ENCODE measurements around the gene SETD2. TPM values are rescaled to one million over a fixed set of nuclear protein-coding genes. Genes with fewer than 3 reads are reported as not detected.

SETD2 gene
- total and polyA plus RNA-seq, 2 of the 8 experiments (the other 6 are each of a cell fraction or from before 2014, with no cell fraction given) = 15.7 to 46.3 TPM

- ChIA-PET CTCF (ENCODE audit: partially characterized antibody) (interaction anchor here (1.0 to 14.2 kb wide), 4 partner anchors 22 to 81 kb away, joined by 3 to 130 read pairs (median 54); partner anchors contain the start of genes CCDC12 and NBEAL2), POLR2A (ENCODE audit: partially characterized antibody) (interaction anchor here (0.8 kb wide), 1 partner anchor 324 kb away, joined by 3 read pairs; no protein-coding TSS in a partner anchor)
- Histone ChIP-seq H2BK120ac (replicated peaks; ENCODE audit: low read depth, low read length) (no peak overlapping the region), H2BK5ac (ENCODE audit: low read depth, low read length) (no peak overlapping the region), H2BK12ac (ENCODE audit: low read depth, low read length) (no peak overlapping the region), H4K91ac (replicated peaks; ENCODE audit: insufficient read length, low read length) (no peak overlapping the region), H2AFZ (ENCODE audit: low read length) (no peak overlapping the region), H3K4ac (replicated peaks; ENCODE audit: insufficient read length, low read depth, low read length) (no peak overlapping the region), H4K8ac (ENCODE audit: extremely low read depth, insufficient read depth, low read length) (no peak overlapping the region), H3K79me1 (ENCODE audit: low read depth, low read length) (no peaks in the 10 kb centered on the region; the same call in 1 of the 2 replicates), H3K4me3 (ENCODE audit: extremely low read depth in 1 of 4, insufficient read depth in 2 of 4, low read depth in 3 of 4, low read length in 4 of 4) (no peak overlapping the region), H3K36me3 (ENCODE audit: control insufficient read depth in 2 of 4, insufficient read depth in 4 of 4, low read length in 3 of 4) (peaks cover 5 to 27% (median 23%) of the 10 kb centered on the region in 4 experiments; a peak in 7 of 8 replicates), H3K79me2 (ENCODE audit: control insufficient read depth in 1 of 2, insufficient read depth in 2 of 2, low read length in 2 of 2) (no peaks in the 10 kb centered on the region), H3K23ac (ENCODE audit: insufficient read length) (no peak overlapping the region), H4K5ac (ENCODE audit: insufficient read length, low read depth, low read length) (no peak overlapping the region), H3K9ac (replicated peaks in 1 of 4; ENCODE audit: extremely low read depth in 1 of 4, low read depth in 3 of 4, low read length in 3 of 4) (no peak overlapping the region), H2AK5ac (ENCODE audit: low read depth, low read length) (no peak overlapping the region), H3K4me1 (replicated peaks in 1 of 4; ENCODE audit: control insufficient read depth in 3 of 4, insufficient read depth in 4 of 4, low read length in 3 of 4) (peaks cover 0 to 1% (median under 1%) of the 10 kb centered on the region in 4 experiments; a peak in 1 of 7 replicates), H3K23me2 (ENCODE audit: low read depth, low read length) (peaks cover 1% of the 10 kb centered on the region; the same call in 1 of the 2 replicates), H3K4me2 (ENCODE audit: insufficient read depth in 1 of 2, low read depth in 2 of 2, low read length in 2 of 2) (no peak overlapping the region), H4K20me1 (replicated peaks in 1 of 2; ENCODE audit: control insufficient read depth in 1 of 2, insufficient read depth in 2 of 2, low read length in 2 of 2) (peaks cover 0 to 21% of the 10 kb centered on the region in 2 experiments), H3K18ac (ENCODE audit: extremely low read depth, low read length) (no peak overlapping the region), H2BK20ac (ENCODE audit: low read length) (no peak overlapping the region), H3K9me3 (ENCODE audit: insufficient read depth in 2 of 2, low read depth in 1 of 2, low read length in 1 of 2) (no peaks in the 10 kb centered on the region), H3K14ac (ENCODE audit: insufficient read length) (no peak overlapping the region), H2BK15ac (ENCODE audit: low read length) (no peak overlapping the region), H3K27me3 (replicated peaks in 1 of 4; ENCODE audit: control insufficient read depth in 3 of 4, extremely low read depth in 1 of 4, insufficient read depth in 3 of 4, low read length in 3 of 4) (no peaks in the 10 kb centered on the region), H3K27ac (ENCODE audit: low read depth, low read length) (no peak overlapping the region), H3K56ac (replicated peaks; ENCODE audit: insufficient read length, low read depth, low read length) (no peak overlapping the region)
- no peak for TF ChIP-seq SRF (IDR thresholded peaks at IDR 0.05; ENCODE audit: low read depth, low read length)
- TF ChIP-seq HDAC6 (IDR thresholded peaks at IDR 0.05; ENCODE audit: low read depth, low read length) = no peak
- no peak for TF ChIP-seq RXRA (IDR thresholded peaks at IDR 0.05; ENCODE audit: insufficient read depth, low read depth, low read length)
- 88% methylated on average over 17 of the region's 17 CpGs; no CpG with 5 or more reads in 1 of the 2 experiments for WGBS, 2 experiments (ENCODE audit: extremely low coverage in 1 of 2, insufficient coverage in 1 of 2, insufficient read length in 1 of 2, insufficient replicate concordance in 2 of 2, low coverage in 1 of 2, low lambda C conversion rate in 2 of 2, missing lambda C conversion rate in 1 of 2)
- FAIRE-seq (no peak), DNase-seq (ENCODE audit: low read depth in 1 of 2, low spot score in 2 of 2) (no peak)
Measured at GRCh38 chr3:47004369-47005211, 159.3 kb downstream of the SETD2 start.

All from H1 (cell line).